SK-N-MC (cell line): ENCODE measurements around the gene PARP9.

ENCODE experiments used
- EZH2 ChIP-seq: fragments of 200-600 bp; sonication (generic); IDR thresholded peaks from one replicate; pipeline ENCODE4 v1.6.1; 2017; ENCODE audit warnings: antibody characterized with exemption
- POLR2AphosphoS5 ChIP-seq: IDR thresholded peaks from 2 replicates; pipeline ENCODE4 v1.6.1; 2012; ENCODE audit warnings: mild to moderate bottlenecking, low read depth, low read length, borderline replicate concordance

DNA sequence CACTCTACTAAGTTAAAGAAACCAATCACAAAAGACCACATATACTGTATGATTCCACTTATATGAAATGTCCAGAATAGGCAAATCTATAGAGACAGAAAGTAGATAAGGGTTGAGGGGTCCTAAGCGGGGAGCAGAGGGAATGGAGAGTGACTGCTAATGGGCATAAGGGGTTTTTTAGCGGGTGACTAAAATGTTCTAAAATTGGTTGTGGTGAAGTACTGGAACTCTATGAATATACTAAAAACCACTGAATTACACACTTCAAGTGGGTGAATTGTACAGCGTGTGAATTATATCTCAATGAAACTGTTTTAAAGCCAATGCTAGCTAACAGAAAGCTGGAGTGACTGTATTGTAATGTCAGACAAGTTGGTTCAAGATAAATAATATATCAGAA, 82.7 kb downstream of the PARP9 start:
- no peak for TF ChIP-seq EZH2
- no peak for TF ChIP-seq POLR2AphosphoS5
